Panc1 (cell line): ENCODE results near the gene KLHDC8A.

ENCODE experiments used
- POLR2AphosphoS5 ChIP-seq: IDR thresholded peaks from 2 replicates; pipeline ENCODE4 v1.6.1; 2012; ENCODE audit warnings: mild to moderate bottlenecking, low read depth, low read length, moderate library complexity
- TF ChIP-seq, protein P1 (sequence below): fragments of 450-650 bp; IDR thresholded peaks from 2 replicates; pipeline ENCODE4 v1.5.1; 2017; ENCODE audit warnings: mild to moderate bottlenecking

DNA sequence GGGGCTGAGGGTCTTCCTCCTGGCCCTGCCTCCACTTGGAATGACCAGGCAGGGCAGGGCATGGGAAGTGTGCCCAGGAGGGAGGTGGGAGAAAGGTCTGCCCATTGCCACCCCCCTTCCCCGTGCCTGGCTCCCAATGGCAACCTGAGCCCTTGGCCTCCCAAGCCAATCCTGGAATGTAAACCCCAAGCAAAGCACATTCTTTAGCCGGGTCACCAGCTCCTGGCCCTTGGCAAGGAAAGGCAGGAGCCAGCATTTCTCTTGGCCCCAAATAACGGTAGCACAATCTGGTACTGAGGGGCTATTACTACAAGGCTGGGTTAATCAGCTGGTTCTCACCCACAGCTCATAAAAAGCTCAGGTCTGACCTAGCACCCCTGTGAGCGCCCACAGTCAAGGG, 28.2 kb downstream of the KLHDC8A start:
- TF ChIP-seq, protein P1, sequence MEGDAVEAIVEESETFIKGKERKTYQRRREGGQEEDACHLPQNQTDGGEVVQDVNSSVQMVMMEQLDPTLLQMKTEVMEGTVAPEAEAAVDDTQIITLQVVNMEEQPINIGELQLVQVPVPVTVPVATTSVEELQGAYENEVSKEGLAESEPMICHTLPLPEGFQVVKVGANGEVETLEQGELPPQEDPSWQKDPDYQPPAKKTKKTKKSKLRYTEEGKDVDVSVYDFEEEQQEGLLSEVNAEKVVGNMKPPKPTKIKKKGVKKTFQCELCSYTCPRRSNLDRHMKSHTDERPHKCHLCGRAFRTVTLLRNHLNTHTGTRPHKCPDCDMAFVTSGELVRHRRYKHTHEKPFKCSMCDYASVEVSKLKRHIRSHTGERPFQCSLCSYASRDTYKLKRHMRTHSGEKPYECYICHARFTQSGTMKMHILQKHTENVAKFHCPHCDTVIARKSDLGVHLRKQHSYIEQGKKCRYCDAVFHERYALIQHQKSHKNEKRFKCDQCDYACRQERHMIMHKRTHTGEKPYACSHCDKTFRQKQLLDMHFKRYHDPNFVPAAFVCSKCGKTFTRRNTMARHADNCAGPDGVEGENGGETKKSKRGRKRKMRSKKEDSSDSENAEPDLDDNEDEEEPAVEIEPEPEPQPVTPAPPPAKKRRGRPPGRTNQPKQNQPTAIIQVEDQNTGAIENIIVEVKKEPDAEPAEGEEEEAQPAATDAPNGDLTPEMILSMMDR, result no peak
- TF ChIP-seq POLR2AphosphoS5, result no peak
